HepG2 (cell line): ENCODE results near the gene LMAN1L. TPM values are rescaled to one million over a fixed set of nuclear protein-coding genes. Genes with fewer than 3 reads are reported as not detected.

Experiments used
- ARID5B ChIP-seq: IDR thresholded peaks from 2 replicates; pipeline ENCODE4 v1.4.0; 2020; ENCODE audit warnings: mild to moderate bottlenecking, missing genetic modification reagents
- DMAP1 ChIP-seq: IDR thresholded peaks from 2 replicates; pipeline ENCODE4 v1.6.1; 2016
- GATAD2A ChIP-seq: IDR thresholded peaks from 2 replicates; pipeline ENCODE4 v1.6.1; 2016
- MED1 ChIP-seq: sonication (generic); formaldehyde crosslinking; IDR thresholded peaks from 2 replicates; pipeline ENCODE4 v1.4.0; 2020; ENCODE audit warnings: missing genetic modification reagents
- MEF2D ChIP-seq: sonication (generic); formaldehyde crosslinking; IDR thresholded peaks from 2 replicates; pipeline ENCODE4 v1.5.1; 2020; ENCODE audit warnings: mild to moderate bottlenecking, missing genetic modification reagents
- NFAT5 ChIP-seq: sonication (generic); formaldehyde crosslinking; IDR thresholded peaks from 2 replicates; pipeline ENCODE4 v1.4.0; 2020; ENCODE audit warnings: missing genetic modification reagents
- PHB2 ChIP-seq: fragments of 450-650 bp; IDR thresholded peaks from 2 replicates; pipeline ENCODE4 v1.6.1; 2018; ENCODE audit not compliant: partially characterized antibody
- RBM39 ChIP-seq: fragments of 200-400 bp; formaldehyde crosslinking; IDR thresholded peaks from one replicate; pipeline ENCODE4 v1.6.1; 2018; ENCODE audit warnings: antibody characterized with exemption, mild to moderate bottlenecking, low read depth, low read length; ENCODE audit not compliant: poor library complexity, severe bottlenecking
- TMF1 ChIP-seq: sonication (generic); formaldehyde crosslinking; IDR thresholded peaks from 2 replicates; pipeline ENCODE4 v1.8.1; 2022; ENCODE audit warnings: low read depth, missing genetic modification reagents
- ZFX ChIP-seq: sonication (generic); formaldehyde crosslinking; IDR thresholded peaks from 2 replicates; pipeline ENCODE4 v1.4.0; 2020; ENCODE audit warnings: mild to moderate bottlenecking, low read depth, missing genetic modification reagents, moderate library complexity
- ZMYM4 ChIP-seq: sonication (generic); formaldehyde crosslinking; IDR thresholded peaks from 2 replicates; pipeline ENCODE4 v1.8.1; 2023; ENCODE audit warnings: mild to moderate bottlenecking, missing genetic modification reagents
- ZNF205 ChIP-seq: IDR thresholded peaks from 2 replicates; pipeline ENCODE4 v1.6.1; 2018; ENCODE audit warnings: missing biosample characterization, missing genetic modification reagents
- ZNF232 ChIP-seq: sonication (generic); formaldehyde crosslinking; IDR thresholded peaks from 2 replicates; pipeline ENCODE4 v1.4.0; 2020; ENCODE audit warnings: missing genetic modification reagents, borderline replicate concordance
- ZNF510 ChIP-seq: sonication (generic); formaldehyde crosslinking; IDR thresholded peaks from 2 replicates; pipeline ENCODE4 v1.4.0; 2020; ENCODE audit warnings: low read depth, mild to moderate bottlenecking, missing genetic modification reagents
- ZNF879 ChIP-seq: sonication (generic); formaldehyde crosslinking; IDR thresholded peaks from 2 replicates; pipeline ENCODE4 v1.8.1; 2023; ENCODE audit warnings: missing genetic modification reagents
- ZSCAN25 ChIP-seq: sonication (generic); formaldehyde crosslinking; IDR thresholded peaks from 2 replicates; pipeline ENCODE4 v1.8.0; 2022; ENCODE audit warnings: mild to moderate bottlenecking, missing genetic modification reagents
- polyA plus RNA-seq, 8 experiments: library from polyadenylated mRNA; depleted of rRNA in 3 of 8; stranded (reverse) in 7 of 8; unstranded in 1 of 8; fragments of >200 nt; fragmentation: Illumina TruSeq in 4 of 8; extraction: Trizol in 4 of 8; gene quantifications; 2 replicates each; pipeline versions ENCODE4 v1.2.1 to v1.2.3, GENCODE V29; 2011 to 2016; ENCODE audit warnings: low read depth in 4 of 8, missing spikeins in 1 of 8, mixed read lengths in 1 of 8; ENCODE audit not compliant: insufficient read depth in 1 of 8
- total RNA-seq, 5 experiments: library from RNA; depleted of rRNA; stranded (reverse); fragments of >200 nt; fragmentation: Illumina TruSeq; extraction: Trizol; gene quantifications; 2 replicates each; pipeline ENCODE4 v1.2.3, GENCODE V29; 2016; ENCODE audit warnings: low read depth in 1 of 5
- TF ChIP-seq, protein P1 (sequence below): sonication (generic); formaldehyde crosslinking; IDR thresholded peaks from 2 replicates; pipeline ENCODE4 v1.5.0; 2020; ENCODE audit warnings: missing genetic modification reagents
- TF ChIP-seq, protein P2 (sequence below): IDR thresholded peaks from 2 replicates; pipeline ENCODE4 v1.6.1; 2016; ENCODE audit warnings: low read depth, control low read depth

LMAN1L gene
- total and polyA plus RNA-seq, 2 of the 13 experiments (the other 11 are each of a cell fraction or from before 2014, with no cell fraction given) = not detected

GRCh38 chr15:74783072-74783807, 29.4 kb upstream of the LMAN1L start (continued):
- TF ChIP-seq ZNF879 (CRISPR knock-in tag) (0 out of 2 replicates have a peak, but pooled peaks have one; percentile 74), DMAP1 (CRISPR knock-in tag) (peak; percentile 54; the same call in 1 of the 2 replicates), RBM39 (no peak), GATAD2A (CRISPR knock-in tag) (peak; percentile 28; the same call in 1 of the 2 replicates), ARID5B (0 out of 2 replicates have a peak, but pooled peaks have one; percentile 23), ZSCAN25 (CRISPR knock-in tag) (no peak; the same call in 1 of the 2 replicates), TMF1 (CRISPR knock-in tag) (no peak), ZNF232 (CRISPR knock-in tag) (peak; percentile 69; the same call in 1 of the 2 replicates), ZNF510 (no peak), NFAT5 (CRISPR knock-in tag) (no peak), PHB2 (no peak), MEF2D (CRISPR knock-in tag) (0 out of 2 replicates have a peak, but pooled peaks have one; percentile 47), ZNF205 (CRISPR knock-in tag) (no peak), ZMYM4 (CRISPR knock-in tag) (0 out of 2 replicates have a peak, but pooled peaks have one; percentile 15), ZFX (CRISPR knock-in tag) (peak; percentile 80), MED1 (CRISPR knock-in tag) (peak; percentile 24; the same call in 1 of the 2 replicates)
- TF ChIP-seq, protein P1, sequence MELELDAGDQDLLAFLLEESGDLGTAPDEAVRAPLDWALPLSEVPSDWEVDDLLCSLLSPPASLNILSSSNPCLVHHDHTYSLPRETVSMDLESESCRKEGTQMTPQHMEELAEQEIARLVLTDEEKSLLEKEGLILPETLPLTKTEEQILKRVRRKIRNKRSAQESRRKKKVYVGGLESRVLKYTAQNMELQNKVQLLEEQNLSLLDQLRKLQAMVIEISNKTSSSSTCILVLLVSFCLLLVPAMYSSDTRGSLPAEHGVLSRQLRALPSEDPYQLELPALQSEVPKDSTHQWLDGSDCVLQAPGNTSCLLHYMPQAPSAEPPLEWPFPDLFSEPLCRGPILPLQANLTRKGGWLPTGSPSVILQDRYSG (CRISPR knock-in tag) = no peak
- TF ChIP-seq, protein P2, sequence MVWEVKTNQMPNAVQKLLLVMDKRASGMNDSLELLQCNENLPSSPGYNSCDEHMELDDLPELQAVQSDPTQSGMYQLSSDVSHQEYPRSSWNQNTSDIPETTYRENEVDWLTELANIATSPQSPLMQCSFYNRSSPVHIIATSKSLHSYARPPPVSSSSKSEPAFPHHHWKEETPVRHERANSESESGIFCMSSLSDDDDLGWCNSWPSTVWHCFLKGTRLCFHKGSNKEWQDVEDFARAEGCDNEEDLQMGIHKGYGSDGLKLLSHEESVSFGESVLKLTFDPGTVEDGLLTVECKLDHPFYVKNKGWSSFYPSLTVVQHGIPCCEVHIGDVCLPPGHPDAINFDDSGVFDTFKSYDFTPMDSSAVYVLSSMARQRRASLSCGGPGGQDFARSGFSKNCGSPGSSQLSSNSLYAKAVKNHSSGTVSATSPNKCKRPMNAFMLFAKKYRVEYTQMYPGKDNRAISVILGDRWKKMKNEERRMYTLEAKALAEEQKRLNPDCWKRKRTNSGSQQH (CRISPR knock-in tag) = 0 out of 2 replicates have a peak, but pooled peaks have one; percentile 36
